ENCODE data around the gene BAZ2B.

Gene BAZ2B

DNA sequence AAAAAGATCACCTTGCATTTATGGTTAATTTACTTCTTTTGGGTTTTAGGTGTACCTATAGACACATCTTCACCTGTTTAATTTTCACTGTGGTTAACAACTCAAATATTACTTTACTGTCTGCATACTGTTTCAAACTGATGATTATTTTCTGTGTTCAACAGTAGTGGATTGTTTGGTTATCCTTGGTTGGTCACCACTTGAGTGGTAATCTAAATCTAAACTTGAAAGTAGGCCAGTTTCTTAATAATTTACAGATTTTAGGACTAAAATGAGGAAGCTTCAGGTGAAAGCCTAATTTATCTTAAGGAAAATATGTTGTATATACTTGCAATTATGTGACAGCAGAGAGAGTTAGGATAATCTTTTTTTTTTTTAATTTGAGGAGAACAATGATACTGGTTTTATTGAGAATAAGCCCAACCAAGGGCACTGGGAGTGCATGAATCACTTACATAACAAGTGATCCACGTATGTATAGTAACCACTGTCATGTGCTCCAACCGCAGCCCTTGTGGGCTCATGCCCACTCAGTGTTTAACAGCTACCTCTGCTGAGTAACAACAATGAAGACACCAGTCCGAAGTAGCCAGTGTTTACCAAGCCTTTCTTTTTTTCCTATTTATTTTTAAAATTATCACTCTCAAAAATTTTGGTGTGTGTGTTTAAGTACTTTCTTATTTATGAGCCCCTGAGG lies 298.8 kb downstream of the BAZ2B start:
- no peak for DNase-seq (ENCODE audit: low read depth in 2 of 2)

DNA sequence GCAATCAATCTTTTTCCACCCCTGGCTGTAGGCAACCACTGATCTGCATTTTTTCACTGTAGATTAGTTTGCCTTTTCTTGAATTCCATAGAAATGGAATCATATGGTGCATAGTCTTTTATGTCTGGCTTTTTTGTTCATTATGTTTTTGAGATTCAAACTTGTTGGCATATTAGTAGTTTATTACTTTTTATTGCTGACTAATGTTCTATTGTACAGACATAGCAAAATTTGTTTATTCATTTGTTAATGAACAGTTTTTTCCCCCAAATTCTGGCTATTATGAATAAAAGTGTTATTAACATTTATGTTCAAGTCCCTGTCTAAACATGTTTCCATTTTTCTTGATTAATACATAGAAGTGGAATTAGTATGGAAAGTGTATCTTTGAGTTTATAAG lies 308.4 kb downstream of the BAZ2B start:
- no peak for DNase-seq (ENCODE audit: low read depth in 2 of 2)

DNA sequence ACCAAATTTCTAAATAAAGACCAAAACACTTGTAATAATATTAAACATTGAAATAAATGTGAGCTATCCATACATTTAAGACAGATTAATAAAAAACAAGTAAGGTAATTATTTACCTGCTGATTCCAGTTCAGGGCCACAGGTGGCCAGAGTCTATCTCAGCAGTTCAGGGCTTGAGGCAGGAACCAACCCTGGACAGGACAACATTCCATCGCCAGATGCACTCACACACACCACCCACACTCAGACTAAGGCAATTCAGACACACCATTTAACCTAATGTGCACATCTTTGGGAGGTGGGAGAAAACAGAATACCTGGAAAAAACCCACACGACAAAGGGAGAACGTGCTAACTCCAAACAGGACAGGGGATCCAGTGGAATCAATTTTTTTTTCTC lies 315.8 kb downstream of the BAZ2B start:
- DNase-seq (ENCODE audit: low read depth in 2 of 2) = no peak

DNA sequence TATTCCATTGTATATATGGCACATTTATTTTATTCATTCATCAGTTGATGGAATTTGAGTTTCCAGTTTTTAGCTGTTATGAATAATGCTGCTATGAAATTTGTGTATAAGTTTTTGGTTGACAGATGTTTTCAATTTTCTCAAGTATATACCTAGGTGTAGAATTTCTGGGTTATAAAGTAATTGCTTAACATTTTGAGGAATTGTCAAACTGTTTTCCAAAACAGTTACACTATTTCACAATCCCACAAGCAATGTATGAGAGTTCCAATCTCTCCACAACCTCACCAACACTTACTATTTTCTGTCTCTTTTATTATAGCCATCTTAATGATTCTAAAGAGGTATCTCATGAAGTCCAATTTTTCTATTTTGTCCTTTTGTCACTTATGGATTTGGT lies 317.4 kb downstream of the BAZ2B start:
- no peak for DNase-seq (ENCODE audit: low read depth in 2 of 2)

DNA sequence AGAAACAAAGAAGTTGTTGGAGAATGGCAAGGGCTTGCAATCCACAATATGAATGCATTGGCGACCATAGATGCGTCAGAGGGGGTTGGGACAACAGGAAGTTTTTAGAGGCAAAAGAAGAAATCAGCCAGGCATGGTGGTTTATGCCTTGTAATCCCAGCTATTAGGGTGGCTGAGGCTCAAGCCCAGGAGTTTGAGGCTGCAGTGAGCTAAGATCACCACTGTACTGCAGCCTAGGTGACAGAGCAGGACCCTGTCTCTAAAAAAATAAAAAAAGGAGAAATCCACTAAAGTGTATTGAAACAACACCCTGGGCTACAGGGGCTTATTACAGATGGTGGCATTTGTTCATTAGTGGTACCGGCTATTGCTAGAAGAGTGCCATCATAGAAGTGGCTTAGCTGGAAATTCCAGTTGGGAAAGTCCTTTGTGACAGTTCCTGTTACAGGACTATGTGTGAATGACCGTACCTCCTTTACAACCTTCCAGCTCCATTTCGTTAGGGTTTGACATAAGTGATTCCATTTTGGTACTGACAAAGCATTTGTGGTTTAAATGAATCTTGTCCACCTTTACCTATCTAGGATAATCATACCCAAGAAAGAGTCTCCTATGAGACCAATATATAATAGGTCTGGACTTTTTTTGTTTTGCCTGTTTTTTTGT lies 319.2 kb downstream of the BAZ2B start:
- DNase-seq (ENCODE audit: low read depth in 2 of 2) = no peak

DNA sequence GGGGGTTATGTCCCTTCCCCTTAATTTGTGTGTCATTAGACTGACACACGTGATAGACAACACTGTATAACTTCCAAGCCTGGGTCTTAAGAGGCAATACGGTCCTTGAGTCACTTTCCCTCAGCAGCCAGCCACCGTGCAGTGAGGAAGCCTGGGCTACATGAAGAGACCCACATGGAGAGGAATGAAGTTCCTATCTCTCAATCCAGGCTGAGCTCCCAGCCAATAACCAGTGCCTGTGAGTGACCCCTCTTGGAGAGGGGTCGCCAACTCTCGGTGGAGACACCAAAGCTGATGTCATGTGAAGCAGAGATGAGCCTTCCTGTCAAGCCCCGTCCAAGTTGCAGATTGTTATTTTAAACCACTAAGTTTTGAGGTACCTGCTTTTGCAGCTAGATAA lies 324.2 kb downstream of the BAZ2B start:
- no peak for DNase-seq (ENCODE audit: low read depth in 2 of 2)

DNA sequence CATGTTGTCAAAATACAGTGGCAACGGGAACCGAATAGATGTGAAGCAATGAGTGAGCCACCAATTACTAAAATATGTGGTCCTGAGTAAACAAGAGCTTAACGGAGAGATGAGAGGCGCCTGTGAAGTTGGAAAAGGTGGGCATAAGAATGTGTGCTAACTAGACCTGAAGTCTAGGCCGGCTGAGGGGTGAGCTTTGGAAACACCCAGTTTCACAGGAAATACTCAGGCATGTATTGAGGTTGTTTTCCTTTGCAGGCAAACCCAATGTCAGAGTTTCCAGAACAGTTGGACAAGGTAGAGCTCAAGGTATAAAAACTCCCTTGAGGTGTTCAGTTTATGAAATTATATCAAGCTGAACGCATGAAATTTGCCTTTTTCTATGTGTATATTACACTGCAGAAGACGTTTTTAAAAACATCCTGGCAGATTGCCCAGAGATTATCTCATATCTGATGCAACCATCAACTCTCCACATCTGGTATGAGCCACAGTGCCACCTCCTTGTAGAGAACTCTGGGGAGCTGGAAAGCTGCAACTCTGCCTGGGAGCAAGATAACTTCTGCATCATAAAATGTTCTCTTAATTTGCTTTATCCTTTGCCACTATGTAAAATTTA lies 325.9 kb downstream of the BAZ2B start:
- no peak for DNase-seq (ENCODE audit: low read depth in 2 of 2)

DNA sequence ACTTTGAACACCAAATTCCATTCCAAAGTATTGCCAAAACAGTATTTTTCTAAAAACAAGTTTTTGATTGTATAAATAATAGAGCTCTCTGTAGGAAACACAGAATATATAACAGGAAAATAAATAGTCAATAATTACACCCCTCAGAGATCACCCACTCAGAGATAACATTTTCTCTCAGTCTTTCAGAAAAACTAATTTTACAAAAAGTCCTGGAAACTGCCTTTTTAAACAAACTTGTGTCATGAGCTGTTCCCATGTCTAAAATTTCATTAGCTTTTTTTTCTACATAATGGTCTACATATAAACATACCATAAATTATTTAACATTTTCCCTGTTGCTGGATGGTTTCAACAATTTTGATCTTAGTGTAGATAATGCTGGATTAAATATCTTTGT lies 328.6 kb downstream of the BAZ2B start:
- DNase-seq (ENCODE audit: low read depth in 2 of 2) = no peak

DNA sequence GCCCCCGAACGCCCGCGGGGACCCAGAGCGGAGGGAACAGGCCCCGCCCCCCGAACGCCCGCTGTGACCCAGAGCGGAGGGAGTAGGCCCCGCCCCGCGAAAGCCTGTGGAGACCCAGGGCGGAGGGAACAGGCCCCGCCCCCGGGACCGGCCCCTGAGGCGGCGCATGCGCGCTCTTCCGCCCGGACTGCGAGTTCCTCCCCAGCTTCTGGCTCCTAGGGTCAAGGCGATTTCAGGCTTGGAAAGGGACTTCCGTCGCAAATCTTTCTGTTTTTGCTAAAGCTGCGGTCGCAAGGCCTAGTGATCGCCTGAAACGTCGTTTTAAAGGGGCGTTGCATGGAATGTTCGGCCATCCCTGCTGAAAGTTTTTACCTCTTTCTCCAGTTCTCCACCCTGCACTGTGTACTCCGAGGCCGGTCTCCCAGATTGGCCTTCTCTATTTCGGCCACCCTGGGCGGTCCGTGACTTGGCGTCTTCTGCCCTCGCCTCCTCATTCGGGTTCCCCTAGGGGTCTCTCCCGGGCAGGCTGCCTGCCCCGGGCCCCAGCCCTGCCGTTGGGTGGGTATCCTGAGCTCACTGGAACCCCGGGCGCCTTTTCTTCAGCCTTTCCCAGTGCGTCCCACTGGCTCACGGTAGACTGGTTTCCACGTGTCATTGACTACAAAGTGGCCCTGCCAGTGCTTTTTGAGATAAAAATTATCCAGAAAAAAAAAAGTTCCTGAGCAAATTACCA lies 329.5 kb downstream of the BAZ2B start:
- DNase-seq (ENCODE audit: low read depth in 2 of 2) = peak; percentile 93 to 94

DNA sequence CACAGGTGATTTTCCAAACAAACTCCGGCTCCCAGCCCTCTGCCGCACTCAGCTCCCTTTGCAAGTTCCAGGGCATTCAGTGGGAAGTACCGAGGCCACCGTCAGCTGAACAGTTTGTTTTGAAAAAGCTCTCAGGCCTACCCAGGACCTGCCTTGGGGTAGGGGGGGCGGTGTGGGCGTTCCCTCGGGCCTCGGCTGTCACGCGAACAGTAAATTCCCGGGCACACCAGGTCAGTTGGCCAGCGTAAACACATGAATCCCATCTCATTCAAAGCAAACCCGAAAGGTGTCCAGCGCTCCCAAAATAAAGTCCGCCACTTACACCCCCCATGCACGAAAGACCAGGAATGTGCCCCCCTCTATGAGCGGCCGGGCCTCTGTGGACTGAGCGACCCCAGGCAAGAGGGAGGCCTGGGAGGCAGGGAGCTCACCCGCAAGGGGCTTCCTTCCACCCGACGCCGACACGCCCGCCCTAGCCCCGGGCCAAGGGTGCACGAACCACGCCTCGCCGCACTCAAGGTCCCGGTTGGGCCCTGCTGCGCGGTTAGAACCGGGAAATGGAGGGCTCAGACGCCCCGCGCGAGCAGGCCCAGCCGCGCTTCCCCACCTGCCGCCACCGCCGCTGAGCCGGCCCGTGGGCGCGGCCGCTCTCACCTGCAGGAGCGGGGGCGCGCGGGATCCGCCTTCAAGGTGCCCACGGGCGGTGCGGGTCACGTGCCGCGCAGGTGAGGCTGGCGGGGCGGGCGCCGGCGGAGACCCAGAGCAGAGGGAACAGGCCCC lies 330.2 kb downstream of the BAZ2B start, which contains the start of gene WDSUB1:
WDSUB1 (minus strand) TSS at position 775 of the 780 bp plus-strand sequence. CDS start 3,634 bp downstream, outside the sequence.
- peak in 1 of 2 donors; percentile 3 for DNase-seq (ENCODE audit: low read depth in 2 of 2)

DNA sequence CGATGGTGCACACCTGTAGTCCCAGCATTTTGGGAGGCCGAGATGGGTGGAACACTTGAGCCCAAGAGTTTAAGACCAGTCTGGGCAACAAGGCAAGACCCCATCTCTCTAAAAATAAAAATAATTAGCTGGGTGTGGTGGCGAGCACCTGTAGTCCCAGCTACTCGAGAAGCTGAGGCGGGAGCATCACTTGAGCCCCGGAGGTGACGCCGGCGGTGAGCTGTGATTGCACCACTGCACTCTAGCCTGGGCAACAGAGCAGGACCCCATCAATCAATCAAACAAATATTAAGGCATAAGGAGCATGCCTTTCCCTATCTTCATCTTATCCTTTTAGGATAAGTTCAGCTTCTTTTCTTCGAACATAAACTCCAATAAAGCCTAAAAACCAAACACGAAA lies 330.9 kb downstream of the BAZ2B start:
- DNase-seq (ENCODE audit: low read depth in 2 of 2) = no peak

DNA sequence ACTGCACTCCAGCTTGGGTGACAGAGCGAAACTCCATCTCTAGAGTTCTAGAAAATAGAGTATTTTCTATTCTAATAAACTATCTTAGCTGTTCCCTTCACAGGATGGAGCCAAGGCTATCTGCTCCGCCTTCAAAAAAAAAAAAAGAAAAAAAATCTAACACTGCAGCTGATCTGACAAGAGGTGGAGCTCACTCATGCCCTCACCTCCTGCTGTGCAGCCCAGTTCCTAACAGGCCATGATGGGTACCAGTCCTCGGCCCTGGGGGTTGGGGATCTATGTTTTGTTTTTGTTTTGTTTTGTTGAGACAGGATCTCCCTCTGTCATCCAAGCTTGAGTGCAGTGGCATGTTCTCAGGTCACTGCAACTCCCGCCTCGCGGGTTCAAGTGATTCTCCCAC lies 332.8 kb downstream of the BAZ2B start:
- no peak for DNase-seq (ENCODE audit: low read depth in 2 of 2)

DNA sequence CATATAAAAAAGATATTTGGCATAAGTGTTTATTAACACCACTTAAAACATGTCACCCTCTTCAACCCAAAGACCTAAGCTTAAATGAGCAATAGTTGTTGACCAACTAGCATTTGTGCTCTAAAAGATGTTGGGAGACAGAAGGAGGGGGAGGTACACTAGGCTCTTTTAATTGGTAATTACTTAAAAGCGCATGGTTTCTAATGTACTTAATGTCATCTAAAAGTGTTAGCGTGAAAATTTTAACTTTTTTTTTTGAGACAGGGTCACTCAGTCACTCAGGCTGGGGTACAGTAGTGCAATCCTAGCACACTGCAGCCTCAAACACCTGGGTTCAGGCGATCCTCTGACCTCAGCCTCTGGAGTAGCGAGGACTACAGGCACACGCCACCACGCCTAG lies 335.3 kb downstream of the BAZ2B start:
- DNase-seq (ENCODE audit: low read depth in 2 of 2) = no peak

DNA sequence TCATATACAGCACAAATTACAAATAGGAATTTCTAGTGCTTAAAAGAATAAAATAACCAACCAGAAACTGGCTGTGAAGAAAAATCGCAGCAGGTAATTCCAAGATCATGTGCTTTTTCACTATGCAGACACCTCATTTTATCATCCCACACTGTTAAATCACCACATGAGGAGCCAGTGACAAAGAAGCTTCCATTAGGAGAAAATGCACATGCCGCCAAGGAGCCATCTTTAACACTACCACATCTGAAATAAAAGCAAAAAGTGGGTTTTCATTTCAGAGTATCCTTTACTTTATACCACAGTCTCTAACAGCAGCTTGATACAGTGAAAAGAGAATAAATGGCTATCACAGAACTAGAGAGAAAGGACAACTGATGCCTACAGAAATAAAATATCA lies 336.6 kb downstream of the BAZ2B start:
- DNase-seq (ENCODE audit: low read depth in 2 of 2) = no peak

DNA sequence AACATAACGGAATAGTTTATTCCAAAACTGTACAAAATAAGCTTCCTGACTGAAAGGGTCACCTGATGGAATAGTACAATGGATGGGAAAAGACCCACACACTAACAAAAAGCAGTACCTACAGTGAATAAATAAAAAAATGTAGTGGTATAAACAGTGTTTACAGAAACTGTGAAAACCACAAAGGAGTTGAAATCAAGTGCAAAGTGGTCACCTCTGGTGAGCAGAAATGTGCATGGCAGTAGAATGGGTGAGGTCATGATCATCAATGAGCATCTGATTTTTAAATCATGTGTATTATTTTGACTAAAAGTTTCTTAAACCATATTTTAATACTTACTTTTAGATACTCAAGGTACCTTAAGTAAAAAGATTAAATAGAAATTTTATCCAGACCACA lies 341.2 kb downstream of the BAZ2B start:
- no peak for DNase-seq (ENCODE audit: low read depth in 2 of 2)

DNA sequence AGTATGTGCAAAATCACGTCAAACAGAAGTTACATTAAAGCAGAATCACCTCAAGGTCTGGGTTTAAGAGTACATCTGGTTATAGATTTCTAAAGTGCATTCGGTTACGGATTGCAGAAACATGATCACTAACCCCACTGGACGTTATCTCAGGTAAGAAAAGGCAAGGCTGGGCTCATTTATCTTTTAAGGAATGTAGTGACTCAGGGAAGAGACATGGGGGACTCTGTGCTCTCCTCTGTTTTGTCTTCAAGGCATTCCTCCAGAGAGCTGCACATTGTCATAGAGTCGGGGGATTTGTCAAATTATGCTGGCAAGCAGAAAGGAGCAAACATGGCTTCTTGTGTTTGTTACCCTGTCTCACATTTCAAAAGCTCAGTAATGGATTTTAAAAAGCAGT lies 344.2 kb downstream of the BAZ2B start:
- no peak for DNase-seq (ENCODE audit: low read depth in 2 of 2)

DNA sequence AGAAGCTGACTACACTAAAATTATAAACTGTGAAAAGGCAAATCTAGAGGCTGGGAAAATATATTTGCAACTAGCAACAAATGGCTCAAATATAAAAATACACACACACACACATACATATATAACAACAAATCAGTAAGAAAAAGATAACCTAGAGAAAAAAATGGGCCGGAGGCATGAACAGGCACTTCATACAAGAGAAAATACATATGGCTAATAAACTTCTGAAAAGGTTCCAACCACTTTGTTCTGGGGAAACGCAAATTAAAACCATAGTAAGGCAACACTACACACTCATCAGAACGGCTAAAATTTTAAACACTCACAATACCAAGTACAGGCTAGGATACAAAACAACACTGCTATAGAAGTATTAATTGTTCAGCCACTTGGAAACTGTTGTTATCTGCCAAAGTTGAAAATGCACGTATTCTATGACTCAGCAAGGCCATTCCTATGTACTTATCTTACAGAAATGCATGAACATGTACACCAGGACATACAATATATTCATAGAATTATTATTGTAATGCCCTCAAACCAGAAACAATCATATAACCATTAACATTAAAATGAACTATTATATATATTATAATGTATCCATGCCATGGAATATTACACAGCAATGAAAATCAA lies 345.5 kb downstream of the BAZ2B start:
- DNase-seq (ENCODE audit: low read depth in 2 of 2) = no peak

Data from stimulated activated CD8-positive, alpha-beta memory T cell treated with anti-CD3 and anti-CD28 coated beads, Interleukin-7, amount 100 ng/mL, for 1 hour (primary cell).